Activated naive CD4-positive, alpha-beta T cell treated with anti-CD3 and anti-CD28 coated beads, Interleukin-2, amount 10 ng/mL, durations not matched to agents 7 days and 5 days (primary cell): Measurements from ENCODE around the gene SLC8A1.

Source experiments
- CTCF ChIA-PET: fragments of 350-600 bp; sonication (Branson Sonifier 250); formaldehyde crosslinking; loops from one replicate; lab custom pipeline; 2021; ENCODE audit warnings: antibody characterized with exemption; lab: Charles Lee
- DNase-seq: peaks from one replicate; pipeline ENCODE4 v3.0.0-alpha.2; 2020
- H3K27ac Mint-ChIP-seq: one replicate; pipeline ENCODE4 v1.8.0; 2021; ENCODE audit warnings: mild to moderate bottlenecking, moderate library complexity, mixed read lengths
- H3K27me3 Mint-ChIP-seq: one replicate; pipeline ENCODE4 v1.8.0; 2021; ENCODE audit warnings: mild to moderate bottlenecking, mixed read lengths
- H3K36me3 Mint-ChIP-seq: one replicate; pipeline ENCODE4 v1.8.0; 2021; ENCODE audit warnings: mixed read lengths
- H3K4me1 Mint-ChIP-seq: one replicate; pipeline ENCODE4 v1.8.0; 2021; ENCODE audit warnings: mixed read lengths
- H3K4me3 Mint-ChIP-seq: one replicate; pipeline ENCODE4 v1.8.0; 2021; ENCODE audit warnings: mild to moderate bottlenecking, moderate library complexity, mixed read lengths
- H3K9me3 Mint-ChIP-seq: one replicate; pipeline ENCODE4 v1.8.0; 2021; ENCODE audit warnings: mixed read lengths

SLC8A1 gene

DNA sequence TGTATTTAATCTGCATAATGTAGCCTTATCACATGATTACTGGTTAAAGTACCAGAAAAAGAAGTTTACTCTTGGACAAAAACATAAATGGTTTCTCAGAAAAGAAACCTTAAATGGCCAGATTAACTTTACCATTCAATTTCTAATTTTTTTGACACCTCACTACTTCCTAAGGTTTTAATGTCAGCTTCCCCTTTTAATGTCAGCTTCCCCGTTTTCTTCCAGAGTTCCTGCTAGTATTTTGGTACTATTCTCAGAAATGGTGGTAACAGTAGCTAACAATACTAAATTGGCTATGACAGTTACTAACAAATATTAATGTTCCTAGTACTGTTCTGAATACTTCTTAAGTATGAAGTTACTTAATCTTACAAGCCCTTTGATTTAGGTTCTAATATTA lies 22.4 kb upstream of the SLC8A1 start:
- H3K9me3 Mint-ChIP-seq = no peaks in the 10 kb centered on the region
- H3K36me3 Mint-ChIP-seq = no peaks in the 10 kb centered on the region
- no peak for DNase-seq
- no peaks in the 10 kb centered on the region for H3K27me3 Mint-ChIP-seq
- no peak overlapping the region for H3K4me3 Mint-ChIP-seq
- H3K4me1 Mint-ChIP-seq = no peaks in the 10 kb centered on the region
- no peak overlapping the region for H3K27ac Mint-ChIP-seq
- CTCF ChIA-PET = interaction anchor here (0.6 kb wide), 1 partner anchor 9 kb away, joined by 3 read pairs; no protein-coding TSS in a partner anchor

DNA sequence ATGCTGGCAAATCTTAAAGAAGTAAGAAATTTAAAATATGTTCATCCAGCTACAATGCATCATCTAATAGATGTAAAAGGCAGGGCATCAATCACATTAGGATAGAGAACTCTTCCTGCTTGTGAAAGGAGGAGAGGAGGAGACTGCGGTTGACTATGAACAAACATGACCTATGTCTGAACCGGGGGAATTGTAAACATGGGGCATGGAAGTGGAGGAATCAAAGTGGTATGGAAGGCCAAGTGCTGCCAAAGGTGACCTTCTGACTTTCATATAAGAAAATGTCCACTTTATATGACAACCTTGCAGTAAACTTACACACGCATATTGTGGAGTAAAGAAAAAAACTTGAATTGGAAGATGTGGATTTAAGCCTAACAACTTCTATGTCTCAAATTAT lies 20.0 kb upstream of the SLC8A1 start:
- CTCF ChIA-PET = interaction anchor here (0.9 kb wide), 1 partner anchor 83 kb away, joined by 3 read pairs; no protein-coding TSS in a partner anchor
- H3K4me1 Mint-ChIP-seq = no peaks in the 10 kb centered on the region
- DNase-seq = no peak
- H3K27me3 Mint-ChIP-seq = no peaks in the 10 kb centered on the region
- H3K27ac Mint-ChIP-seq = no peak overlapping the region
- no peaks in the 10 kb centered on the region for H3K9me3 Mint-ChIP-seq
- H3K4me3 Mint-ChIP-seq = no peak overlapping the region
- H3K36me3 Mint-ChIP-seq = no peaks in the 10 kb centered on the region

GRCh38 chr2:40470822-40471813 lies 19.2 kb upstream of the SLC8A1 start:
- Mint-ChIP-seq H3K27me3 (no peaks in the 10 kb centered on the region), H3K9me3 (no peaks in the 10 kb centered on the region), H3K4me1 (no peaks in the 10 kb centered on the region), H3K4me3 (no peak overlapping the region), H3K36me3 (no peaks in the 10 kb centered on the region), H3K27ac (no peak overlapping the region)
- DNase-seq = no peak
- CTCF ChIA-PET = interaction anchor here (0.9 kb wide), 1 partner anchor 83 kb away, joined by 3 read pairs; no protein-coding TSS in a partner anchor

DNA sequence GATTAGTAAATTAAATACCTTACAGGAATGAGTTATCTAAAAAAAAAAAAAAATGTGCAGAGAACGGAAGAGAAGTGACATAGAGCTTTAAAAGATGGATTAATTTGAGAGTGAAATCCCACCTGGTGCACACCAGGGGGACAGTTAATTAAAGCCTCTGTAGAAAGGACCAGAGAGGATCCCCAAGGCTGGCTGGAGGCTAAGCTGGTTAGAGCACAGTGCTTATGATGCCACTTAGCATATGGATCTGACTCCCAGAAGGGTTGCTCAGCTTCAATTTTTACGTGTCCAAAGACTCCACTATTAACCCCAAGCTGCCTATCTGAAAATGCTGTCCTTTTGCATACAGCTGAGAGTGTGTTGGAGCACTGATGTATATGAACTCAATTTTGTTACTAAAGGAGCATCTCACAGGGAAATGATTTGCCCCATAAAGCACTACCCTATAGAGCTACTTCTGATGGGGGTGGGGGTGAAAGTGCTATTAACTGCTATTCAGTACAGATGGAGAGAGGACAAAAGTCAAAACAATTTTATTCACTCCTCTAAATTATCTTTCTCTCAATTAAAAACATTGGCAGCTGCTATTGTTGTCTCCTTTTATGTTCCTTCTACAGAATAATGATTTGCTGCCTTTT lies 15.2 kb upstream of the SLC8A1 start:
- no peaks in the 10 kb centered on the region for H3K4me1 Mint-ChIP-seq
- DNase-seq = no peak
- CTCF ChIA-PET = no interaction called here
- no peaks in the 10 kb centered on the region for H3K36me3 Mint-ChIP-seq
- H3K27ac Mint-ChIP-seq = no peak overlapping the region
- H3K9me3 Mint-ChIP-seq = no peaks in the 10 kb centered on the region
- no peak overlapping the region for H3K4me3 Mint-ChIP-seq
- H3K27me3 Mint-ChIP-seq = no peaks in the 10 kb centered on the region

DNA sequence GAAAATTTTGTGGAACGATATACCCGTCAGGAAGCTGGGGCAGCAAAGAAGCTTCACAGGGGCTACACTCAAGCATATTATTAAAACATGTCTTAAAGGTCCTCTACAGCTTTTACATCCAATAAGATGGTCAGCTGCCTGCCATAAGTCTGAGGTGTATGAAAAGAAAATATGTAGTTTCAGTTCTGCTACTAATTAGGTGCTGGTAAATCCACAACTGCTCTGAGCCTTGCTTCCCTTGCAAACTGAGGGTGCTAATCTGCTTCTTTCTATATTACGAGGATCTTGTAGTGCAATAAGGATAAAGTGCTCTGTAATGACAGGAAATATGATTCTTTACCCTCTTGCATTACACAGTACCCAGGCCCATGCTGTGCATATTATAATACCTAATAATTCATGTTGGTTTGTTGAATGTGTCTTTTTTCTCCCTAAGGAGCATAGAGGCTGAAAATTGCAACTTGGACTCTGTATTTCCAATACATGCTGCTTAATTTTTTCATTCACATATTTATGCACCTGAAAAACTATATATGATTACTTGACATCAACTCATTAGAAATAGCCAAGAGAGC lies 14.5 kb upstream of the SLC8A1 start:
- no peaks in the 10 kb centered on the region for H3K36me3 Mint-ChIP-seq

GRCh38 chr2:40463112-40463511 lies 11.2 kb upstream of the SLC8A1 start:
- Mint-ChIP-seq H3K4me1 (no peaks in the 10 kb centered on the region), H3K36me3 (no peaks in the 10 kb centered on the region), H3K27me3 (no peaks in the 10 kb centered on the region), H3K27ac (no peak overlapping the region), H3K4me3 (no peak overlapping the region), H3K9me3 (no peaks in the 10 kb centered on the region)
- CTCF ChIA-PET = no interaction called here
- DNase-seq = no peak

More for the DNA sequence above, 14.5 kb upstream of the SLC8A1 start:
- Mint-ChIP-seq H3K9me3 (no peaks in the 10 kb centered on the region), H3K27ac (no peak overlapping the region), H3K4me3 (no peak overlapping the region), H3K27me3 (no peaks in the 10 kb centered on the region), H3K4me1 (no peaks in the 10 kb centered on the region)
- DNase-seq = no peak
- CTCF ChIA-PET = no interaction called here

DNA sequence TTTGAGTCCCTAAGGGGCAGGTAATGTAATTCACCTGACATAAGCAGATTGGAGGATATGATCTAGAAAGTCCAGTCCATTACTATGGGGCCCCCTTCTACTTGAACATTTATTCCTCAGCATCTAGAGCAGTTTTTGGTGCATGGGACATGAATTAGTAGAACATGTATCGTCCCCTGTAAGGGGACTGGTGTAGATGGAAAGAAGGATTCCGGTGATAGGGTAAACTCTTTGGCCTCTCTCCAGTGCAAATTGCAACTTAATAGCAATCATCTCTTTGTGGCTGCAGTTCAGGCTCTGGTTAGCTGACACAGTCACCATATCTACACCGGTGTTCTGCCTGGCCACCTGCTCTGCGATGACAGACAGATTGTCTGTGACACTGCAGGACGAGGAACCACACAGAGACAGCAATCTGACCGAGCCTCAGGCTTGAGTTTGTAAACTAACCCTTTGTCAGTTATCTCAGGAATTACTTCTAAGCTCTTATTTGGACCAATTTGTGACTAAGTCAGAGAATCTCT lies 6.4 kb upstream of the SLC8A1 start:
- no peaks in the 10 kb centered on the region for H3K36me3 Mint-ChIP-seq
- H3K27ac Mint-ChIP-seq = no peak overlapping the region
- H3K9me3 Mint-ChIP-seq = no peaks in the 10 kb centered on the region
- H3K4me1 Mint-ChIP-seq = no peaks in the 10 kb centered on the region
- CTCF ChIA-PET = no interaction called here
- H3K27me3 Mint-ChIP-seq = peaks cover 3% of the 10 kb centered on the region
- no peak overlapping the region for H3K4me3 Mint-ChIP-seq
- DNase-seq = no peak

- DNase-seq = no peak
- Mint-ChIP-seq H3K4me3 (no peak overlapping the region), H3K27ac (no peak overlapping the region), H3K36me3 (no peaks in the 10 kb centered on the region), H3K4me1 (no peaks in the 10 kb centered on the region), H3K27me3 (peaks cover 8% of the 10 kb centered on the region), H3K9me3 (no peaks in the 10 kb centered on the region)
- CTCF ChIA-PET = no interaction called here
Measured at GRCh38 chr2:40457837-40458236, 5.9 kb upstream of the SLC8A1 start.

- peaks cover 13% of the 10 kb centered on the region for H3K27me3 Mint-ChIP-seq
- no peak overlapping the region for H3K4me3 Mint-ChIP-seq
- DNase-seq = no peak
- peaks cover 2% of the 10 kb centered on the region for H3K4me1 Mint-ChIP-seq
- no peak overlapping the region for H3K27ac Mint-ChIP-seq
- no peaks in the 10 kb centered on the region for H3K9me3 Mint-ChIP-seq
- H3K36me3 Mint-ChIP-seq = no peaks in the 10 kb centered on the region
- CTCF ChIA-PET = no interaction called here
Measured at GRCh38 chr2:40457366-40457765, 5.5 kb upstream of the SLC8A1 start.

DNA sequence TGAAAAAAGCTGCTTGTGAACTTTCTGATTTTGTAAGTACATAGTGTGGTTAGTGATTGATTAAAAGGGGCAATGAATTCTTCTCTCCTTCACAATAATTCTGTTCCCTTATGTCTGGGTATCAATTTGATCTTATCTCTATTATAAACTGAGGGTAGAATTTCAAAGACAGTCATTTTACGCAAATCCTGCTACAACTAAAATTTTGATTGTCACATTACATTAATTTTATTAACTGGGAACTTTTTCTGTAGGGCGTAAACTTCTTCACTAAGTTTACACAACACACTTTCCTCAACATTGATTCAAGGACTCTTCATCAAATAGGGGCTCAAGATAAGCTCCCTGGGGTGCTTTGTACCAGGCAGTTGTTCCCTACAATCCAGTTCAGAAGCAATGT lies 5.0 kb upstream of the SLC8A1 start:
- Mint-ChIP-seq H3K9me3 (no peaks in the 10 kb centered on the region), H3K27ac (no peak overlapping the region), H3K36me3 (no peaks in the 10 kb centered on the region), H3K4me1 (peaks cover 4% of the 10 kb centered on the region), H3K4me3 (no peak overlapping the region), H3K27me3 (peaks cover 16% of the 10 kb centered on the region)
- CTCF ChIA-PET = no interaction called here
- DNase-seq = no peak

- no peaks in the 10 kb centered on the region for H3K9me3 Mint-ChIP-seq
- CTCF ChIA-PET = no interaction called here
- peaks cover 29% of the 10 kb centered on the region for H3K27me3 Mint-ChIP-seq
- no peak for DNase-seq
- no peak overlapping the region for H3K4me3 Mint-ChIP-seq
- H3K27ac Mint-ChIP-seq = no peak overlapping the region
- peaks cover 11% of the 10 kb centered on the region for H3K4me1 Mint-ChIP-seq
- no peaks in the 10 kb centered on the region for H3K36me3 Mint-ChIP-seq
Measured at GRCh38 chr2:40455661-40456060, 3.8 kb upstream of the SLC8A1 start.

- peaks cover 18% of the 10 kb centered on the region for H3K4me1 Mint-ChIP-seq
- CTCF ChIA-PET = no interaction called here
Measured at GRCh38 chr2:40454321-40454720, 2.4 kb upstream of the SLC8A1 start.

DNA sequence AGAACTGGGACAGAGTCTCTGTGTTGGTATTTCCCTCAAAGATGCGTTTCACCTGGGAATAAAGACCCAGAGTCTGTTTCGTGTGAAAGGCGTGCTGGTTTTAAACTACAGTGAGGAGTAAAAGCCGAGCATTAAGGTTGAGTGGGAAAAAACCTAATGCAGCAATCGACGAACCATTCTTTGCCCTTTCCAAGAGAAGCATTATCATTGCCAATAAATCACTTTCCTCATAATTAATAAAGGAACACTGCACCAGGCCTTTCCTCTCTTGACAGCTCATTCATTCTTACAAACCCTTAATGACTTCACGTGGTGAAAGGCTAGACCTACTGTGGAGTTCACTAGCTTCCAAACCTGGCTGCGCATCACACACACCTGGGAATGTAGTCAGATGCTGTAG lies 896 bp upstream of the SLC8A1 start:
- DNase-seq = no peak
- Mint-ChIP-seq H3K27me3 (peaks cover 41% of the 10 kb centered on the region), H3K36me3 (no peaks in the 10 kb centered on the region), H3K4me1 (peaks cover 18% of the 10 kb centered on the region), H3K9me3 (no peaks in the 10 kb centered on the region), H3K4me3 (peak overlapping the region; percentile 48), H3K27ac (no peak overlapping the region)
- CTCF ChIA-PET = no interaction called here

More at GRCh38 chr2:40454321-40454720, 2.4 kb upstream of the SLC8A1 start:
- Mint-ChIP-seq H3K36me3 (no peaks in the 10 kb centered on the region), H3K9me3 (no peaks in the 10 kb centered on the region), H3K27ac (no peak overlapping the region), H3K27me3 (peaks cover 37% of the 10 kb centered on the region), H3K4me3 (no peak overlapping the region)
- DNase-seq = no peak

DNA sequence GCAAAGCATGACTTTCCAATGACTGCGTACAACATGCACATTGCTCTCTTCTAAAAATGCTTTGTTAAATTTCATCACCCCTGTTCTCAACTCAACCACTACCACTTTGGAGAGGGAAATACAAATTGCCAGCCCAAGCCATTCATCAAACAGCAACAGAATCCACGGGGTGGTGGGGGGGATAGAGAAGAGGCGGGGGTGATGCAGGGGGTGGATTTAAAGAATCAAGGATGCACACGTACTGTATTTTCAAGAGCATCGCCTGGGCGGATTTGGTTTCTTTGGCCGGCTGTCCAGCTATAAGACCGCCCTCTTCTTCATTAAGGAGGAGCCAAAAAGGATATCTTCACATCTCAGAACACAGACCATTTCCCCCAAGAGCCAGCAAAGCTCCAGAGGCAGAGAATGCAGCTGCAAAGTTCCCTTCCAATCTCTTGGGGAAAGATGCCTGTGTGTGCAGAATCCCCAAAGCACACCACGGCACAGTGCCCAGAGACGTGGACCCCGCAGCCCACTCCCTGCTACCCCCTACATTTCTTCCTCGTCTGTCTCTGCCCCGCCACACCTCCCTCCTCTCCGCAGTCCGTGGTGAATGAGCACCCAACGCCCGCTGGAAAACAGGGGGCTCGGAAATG lies 977 bp downstream of the SLC8A1 start:
- Mint-ChIP-seq H3K4me1 (peaks cover 18% of the 10 kb centered on the region), H3K36me3 (no peaks in the 10 kb centered on the region), H3K4me3 (peak overlapping the region; percentile 68), H3K9me3 (no peaks in the 10 kb centered on the region), H3K27ac (no peak overlapping the region), H3K27me3 (peaks cover 41% of the 10 kb centered on the region)
- CTCF ChIA-PET = interaction anchor here (0.6 to 1.5 kb wide), 8 partner anchors 31 to 537 kb away, joined by 3 to 6 read pairs (median 3); no protein-coding TSS in a partner anchor
- no peak for DNase-seq
